ENCODE measurements around the gene FAM240A. TPM values are rescaled to one million over a fixed set of nuclear protein-coding genes. Genes with fewer than 3 reads are reported as not detected.

Gene FAM240A
- total RNA-seq, 1 experiment from 2014 or later: not detected

DNA sequence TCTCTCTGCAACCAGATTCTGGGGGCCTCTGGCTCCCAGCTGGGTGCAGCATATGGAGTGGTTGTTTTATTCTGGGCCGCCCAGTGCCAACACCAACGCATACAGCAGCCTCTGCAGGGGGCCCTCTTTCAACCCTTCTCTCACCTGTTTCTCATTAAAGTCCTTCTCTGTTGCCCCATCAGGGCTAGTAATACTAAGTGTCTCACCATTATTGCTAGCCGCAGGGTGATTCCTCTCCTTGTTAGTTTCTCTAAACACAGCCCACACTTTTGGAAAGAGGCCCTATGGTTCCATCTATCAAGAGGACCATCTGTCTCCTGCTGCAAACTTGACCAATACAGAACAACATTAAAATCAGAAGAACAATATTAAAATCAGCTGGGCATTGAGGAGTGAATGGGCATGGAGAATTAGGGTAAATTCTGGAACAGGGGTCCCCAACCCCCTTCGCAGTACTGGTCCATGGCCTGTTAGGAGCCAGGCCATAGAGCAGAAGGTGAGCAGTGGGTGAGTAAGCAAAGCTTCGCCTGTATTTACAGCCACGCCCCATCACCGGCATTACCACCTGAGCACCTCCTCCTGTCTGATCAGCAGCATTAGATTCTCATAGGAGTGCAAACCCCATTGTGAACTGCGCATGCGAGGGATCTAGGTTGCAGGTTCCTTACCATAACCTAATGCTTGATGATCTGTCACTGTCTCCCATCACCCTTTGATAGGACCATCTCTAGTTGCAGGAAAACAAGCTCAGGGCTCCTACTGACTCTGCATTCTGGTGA is 44.6 kb downstream of the FAM240A start:
- intact Hi-C loops (cut with micrococcal nuclease; ENCODE audit: unreplicated experiment): no loop called here
- Mint-ChIP-seq H3K9me3 (ENCODE audit: low read depth, unreplicated experiment) (no peaks in the 10 kb centered on the region), H3K27me3 (ENCODE audit: unreplicated experiment) (peaks cover 27% of the 10 kb centered on the region), H3K4me1 (ENCODE audit: low read depth, unreplicated experiment) (no peaks in the 10 kb centered on the region), H3K36me3 (ENCODE audit: insufficient read depth, unreplicated experiment) (no peaks in the 10 kb centered on the region), H3K4me3 (ENCODE audit: low read depth, unreplicated experiment) (no peak overlapping the region), H3K27ac (ENCODE audit: unreplicated experiment) (no peak overlapping the region)
- TF ChIP-seq, protein P1, sequence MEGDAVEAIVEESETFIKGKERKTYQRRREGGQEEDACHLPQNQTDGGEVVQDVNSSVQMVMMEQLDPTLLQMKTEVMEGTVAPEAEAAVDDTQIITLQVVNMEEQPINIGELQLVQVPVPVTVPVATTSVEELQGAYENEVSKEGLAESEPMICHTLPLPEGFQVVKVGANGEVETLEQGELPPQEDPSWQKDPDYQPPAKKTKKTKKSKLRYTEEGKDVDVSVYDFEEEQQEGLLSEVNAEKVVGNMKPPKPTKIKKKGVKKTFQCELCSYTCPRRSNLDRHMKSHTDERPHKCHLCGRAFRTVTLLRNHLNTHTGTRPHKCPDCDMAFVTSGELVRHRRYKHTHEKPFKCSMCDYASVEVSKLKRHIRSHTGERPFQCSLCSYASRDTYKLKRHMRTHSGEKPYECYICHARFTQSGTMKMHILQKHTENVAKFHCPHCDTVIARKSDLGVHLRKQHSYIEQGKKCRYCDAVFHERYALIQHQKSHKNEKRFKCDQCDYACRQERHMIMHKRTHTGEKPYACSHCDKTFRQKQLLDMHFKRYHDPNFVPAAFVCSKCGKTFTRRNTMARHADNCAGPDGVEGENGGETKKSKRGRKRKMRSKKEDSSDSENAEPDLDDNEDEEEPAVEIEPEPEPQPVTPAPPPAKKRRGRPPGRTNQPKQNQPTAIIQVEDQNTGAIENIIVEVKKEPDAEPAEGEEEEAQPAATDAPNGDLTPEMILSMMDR (IDR thresholded peaks at IDR 0.05; ENCODE audit: unreplicated experiment): no peak
- CTCF ChIA-PET: interaction anchor here (1.2 kb wide), 1 partner anchor 168 kb away, joined by 3 read pairs; no protein-coding TSS in a partner anchor
- no TSS peak for BruUV-seq (replicated peaks)
- DNase-seq: no peak

DNA sequence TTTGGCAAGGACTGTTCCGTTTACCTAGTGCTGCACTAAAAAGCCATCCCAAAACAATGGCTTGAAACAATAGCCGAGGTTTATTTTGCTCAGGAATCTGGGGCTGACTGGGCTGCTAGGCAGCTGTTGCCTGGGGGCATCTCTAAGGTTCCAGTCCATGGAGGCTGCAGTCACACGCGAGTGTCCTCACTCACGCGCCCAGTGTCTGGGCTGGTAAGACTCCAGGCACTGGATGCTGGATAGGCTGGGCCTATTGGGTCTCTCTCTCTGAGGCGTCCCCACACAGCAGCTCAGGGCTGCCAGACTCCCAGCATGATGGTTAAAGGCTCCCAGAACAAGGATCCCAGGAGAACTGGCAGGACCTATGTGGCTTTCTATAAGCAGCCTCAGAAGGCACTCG is 47.0 kb downstream of the FAM240A start:
- Mint-ChIP-seq H3K9me3 (ENCODE audit: low read depth, unreplicated experiment) (no peaks in the 10 kb centered on the region), H3K4me1 (ENCODE audit: low read depth, unreplicated experiment) (no peaks in the 10 kb centered on the region), H3K36me3 (ENCODE audit: insufficient read depth, unreplicated experiment) (no peaks in the 10 kb centered on the region), H3K27ac (ENCODE audit: unreplicated experiment) (no peak overlapping the region), H3K4me3 (ENCODE audit: low read depth, unreplicated experiment) (no peak overlapping the region), H3K27me3 (ENCODE audit: unreplicated experiment) (peaks cover 44% of the 10 kb centered on the region)
- BruUV-seq (replicated peaks): no TSS peak
- no peak for DNase-seq
- TF ChIP-seq, protein P1 (IDR thresholded peaks at IDR 0.05; ENCODE audit: unreplicated experiment): no peak
- intact Hi-C loops (cut with micrococcal nuclease; ENCODE audit: unreplicated experiment): no loop called here
- CTCF ChIA-PET: no interaction called here

DNA sequence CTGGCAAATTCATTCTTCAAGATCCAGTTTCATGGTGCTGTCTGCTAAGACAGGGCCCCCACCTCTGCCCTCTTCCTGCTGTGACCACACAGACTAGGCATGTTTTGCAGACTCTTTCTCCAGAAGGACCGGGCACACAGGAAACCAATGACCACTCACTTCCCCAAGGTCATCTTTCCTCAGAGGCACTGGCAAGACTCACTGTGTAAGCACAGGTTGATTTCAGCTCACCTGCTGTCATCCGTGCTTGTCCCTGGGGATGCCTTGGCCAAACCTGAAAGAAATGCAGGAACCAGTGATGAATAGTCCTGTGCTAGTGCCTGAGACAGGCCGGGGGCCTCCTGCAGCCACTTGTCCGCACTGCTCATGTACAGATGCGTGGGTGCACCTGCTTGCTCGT is 47.7 kb downstream of the FAM240A start:
- no peaks in the 10 kb centered on the region for H3K4me1 Mint-ChIP-seq (ENCODE audit: low read depth, unreplicated experiment)
- no peak for DNase-seq
- CTCF ChIA-PET: interaction anchor here (1.1 kb wide), 1 partner anchor 171 kb away, joined by 4 read pairs; no protein-coding TSS in a partner anchor
- no peaks in the 10 kb centered on the region for H3K36me3 Mint-ChIP-seq (ENCODE audit: insufficient read depth, unreplicated experiment)
- intact Hi-C loops (cut with micrococcal nuclease; ENCODE audit: unreplicated experiment): no loop called here
- TF ChIP-seq, protein P1 (IDR thresholded peaks at IDR 0.05; ENCODE audit: unreplicated experiment): no peak
- BruUV-seq (replicated peaks): no TSS peak
- H3K27me3 Mint-ChIP-seq (ENCODE audit: unreplicated experiment): peaks cover 37% of the 10 kb centered on the region
- H3K9me3 Mint-ChIP-seq (ENCODE audit: low read depth, unreplicated experiment): no peaks in the 10 kb centered on the region
- no peak overlapping the region for H3K4me3 Mint-ChIP-seq (ENCODE audit: low read depth, unreplicated experiment)
- H3K27ac Mint-ChIP-seq (ENCODE audit: unreplicated experiment): no peak overlapping the region

DNA sequence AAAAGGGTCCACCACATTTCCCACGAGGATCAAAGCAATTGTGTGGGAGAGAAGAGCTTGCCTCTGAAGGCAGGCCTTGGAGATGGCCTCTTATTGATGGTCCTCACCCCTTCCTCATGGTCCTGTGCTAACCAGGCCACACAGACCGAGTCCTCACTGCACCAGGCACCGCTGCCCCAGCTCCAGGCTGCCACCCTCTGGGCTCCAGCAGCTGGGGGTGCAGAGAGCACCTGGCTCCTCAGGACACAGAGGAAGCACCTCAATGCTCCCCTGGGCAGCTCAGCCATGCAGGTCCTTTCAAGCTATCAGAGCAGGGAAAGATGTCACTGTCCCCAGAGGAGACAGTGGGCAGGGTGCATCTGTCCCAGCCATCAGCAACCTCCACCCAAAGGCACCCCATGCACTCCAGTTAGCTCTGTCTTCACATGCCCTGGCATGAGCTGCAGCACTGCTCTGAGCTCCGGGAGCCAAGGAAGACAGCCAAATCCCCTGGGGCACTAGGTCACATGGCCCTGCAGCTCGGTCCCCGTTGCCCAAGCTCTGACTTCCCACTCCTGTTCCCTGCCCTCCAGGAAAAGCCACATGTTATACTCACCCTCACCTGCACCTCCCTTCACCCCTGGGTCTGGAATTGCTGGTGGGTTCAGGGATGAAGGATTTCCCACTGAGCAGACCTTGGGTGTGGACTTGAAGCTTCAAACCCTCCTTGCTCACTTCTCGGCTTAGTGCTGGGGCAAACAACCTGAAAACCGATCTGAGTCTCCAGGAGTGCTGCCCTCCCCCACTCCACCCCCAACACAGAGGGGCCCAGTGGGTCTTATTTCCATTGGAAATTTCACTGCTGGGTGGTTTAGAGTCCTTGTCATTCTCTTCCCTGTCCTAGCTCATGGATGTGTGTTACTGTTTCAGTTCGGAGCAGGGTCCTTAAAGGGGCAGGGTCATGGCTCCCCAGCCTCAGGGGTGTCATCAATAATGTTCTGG is 48.5 kb downstream of the FAM240A start:
- H3K27me3 Mint-ChIP-seq (ENCODE audit: unreplicated experiment): peaks cover 31% of the 10 kb centered on the region
- no peaks in the 10 kb centered on the region for H3K4me1 Mint-ChIP-seq (ENCODE audit: low read depth, unreplicated experiment)
- no peak overlapping the region for H3K27ac Mint-ChIP-seq (ENCODE audit: unreplicated experiment)
- no peak for DNase-seq
- intact Hi-C loops (cut with micrococcal nuclease; ENCODE audit: unreplicated experiment): no loop called here
- TF ChIP-seq, protein P1 (IDR thresholded peaks at IDR 0.05; ENCODE audit: unreplicated experiment): no peak
- BruUV-seq (replicated peaks): no TSS peak
- H3K4me3 Mint-ChIP-seq (ENCODE audit: low read depth, unreplicated experiment): no peak overlapping the region
- CTCF ChIA-PET: interaction anchor here (1.1 kb wide), 1 partner anchor 172 kb away, joined by 4 read pairs; no protein-coding TSS in a partner anchor
- no peaks in the 10 kb centered on the region for H3K36me3 Mint-ChIP-seq (ENCODE audit: insufficient read depth, unreplicated experiment)
- H3K9me3 Mint-ChIP-seq (ENCODE audit: low read depth, unreplicated experiment): no peaks in the 10 kb centered on the region

All from Calu3 (cell line).